Activated CD8-positive, alpha-beta T cell treated with anti-CD3 and anti-CD28 coated beads, Interleukin-2, amount 10 ng/mL, durations not matched to agents 7 days and 5 days (primary cell): ENCODE data around the gene ZFP62. TPM values are rescaled to one million over a fixed set of nuclear protein-coding genes. Genes with fewer than 3 reads are reported as not detected.
"Not testable (repeated sequence)": the region's sequence is repeated elsewhere in the genome, so short reads cannot be mapped to it uniquely, and the experiment has no call there.

Experiments used
- ATAC-seq: fragments of 150-1000 bp; cut with Tn5 transposase; one replicate; pipeline ENCODE4 v1.10.0; 2021; ENCODE audit warnings: moderate library complexity
- CTCF ChIA-PET: fragments of 350-600 bp; sonication (Branson Sonifier 250); formaldehyde crosslinking; loops from one replicate; lab custom pipeline; 2021; ENCODE audit warnings: antibody characterized with exemption; lab: Charles Lee
- POLR2A ChIA-PET: fragments of 350-600 bp; sonication (Branson Sonifier 250); formaldehyde crosslinking; loops from one replicate; lab custom pipeline; 2021; ENCODE audit warnings: antibody characterized with exemption; lab: Charles Lee
- DNase-seq: peaks from one replicate; pipeline ENCODE4 v3.0.0-alpha.2; 2020
- H3K27ac Mint-ChIP-seq: one replicate; pipeline ENCODE4 v1.8.0; 2021; ENCODE audit warnings: mild to moderate bottlenecking, mixed read lengths
- H3K27me3 Mint-ChIP-seq: one replicate; pipeline ENCODE4 v1.8.0; 2021; ENCODE audit warnings: low read depth, mixed read lengths
- H3K36me3 Mint-ChIP-seq: one replicate; pipeline ENCODE4 v1.8.0; 2021; ENCODE audit warnings: low read depth, mixed read lengths
- H3K4me1 Mint-ChIP-seq: one replicate; pipeline ENCODE4 v1.8.0; 2021; ENCODE audit warnings: low read depth, mixed read lengths
- H3K4me3 Mint-ChIP-seq: one replicate; pipeline ENCODE4 v1.8.0; 2021; ENCODE audit warnings: mild to moderate bottlenecking, mixed read lengths
- H3K9me3 Mint-ChIP-seq: one replicate; pipeline ENCODE4 v1.8.0; 2022; ENCODE audit warnings: mixed read lengths; ENCODE audit not compliant: insufficient read depth
- total RNA-seq, 2 experiments: library from RNA; stranded (reverse); gene quantifications; one replicate each; pipeline ENCODE4 v1.2.3, GENCODE V29; 2021

Gene ZFP62
- total RNA-seq, 2 experiments from 2014 or later: 22.8 to 25.3 TPM

GRCh38 chr5:180827374-180827773, 33.7 kb downstream of the ZFP62 start:
- H3K9me3 Mint-ChIP-seq, DNase-seq, H3K4me3 Mint-ChIP-seq, H3K27ac Mint-ChIP-seq, ATAC-seq, POLR2A ChIA-PET, H3K27me3 Mint-ChIP-seq: not testable (repeated sequence)
- CTCF ChIA-PET: interaction anchor here (1.8 to 2.3 kb wide), 2 partner anchors 14 to 24 kb away, joined by 6 to 7 read pairs; no protein-coding TSS in a partner anchor
- Mint-ChIP-seq H3K36me3 (peaks cover 33% of the 10 kb centered on the region), H3K4me1 (peaks cover 25% of the 10 kb centered on the region)

DNA sequence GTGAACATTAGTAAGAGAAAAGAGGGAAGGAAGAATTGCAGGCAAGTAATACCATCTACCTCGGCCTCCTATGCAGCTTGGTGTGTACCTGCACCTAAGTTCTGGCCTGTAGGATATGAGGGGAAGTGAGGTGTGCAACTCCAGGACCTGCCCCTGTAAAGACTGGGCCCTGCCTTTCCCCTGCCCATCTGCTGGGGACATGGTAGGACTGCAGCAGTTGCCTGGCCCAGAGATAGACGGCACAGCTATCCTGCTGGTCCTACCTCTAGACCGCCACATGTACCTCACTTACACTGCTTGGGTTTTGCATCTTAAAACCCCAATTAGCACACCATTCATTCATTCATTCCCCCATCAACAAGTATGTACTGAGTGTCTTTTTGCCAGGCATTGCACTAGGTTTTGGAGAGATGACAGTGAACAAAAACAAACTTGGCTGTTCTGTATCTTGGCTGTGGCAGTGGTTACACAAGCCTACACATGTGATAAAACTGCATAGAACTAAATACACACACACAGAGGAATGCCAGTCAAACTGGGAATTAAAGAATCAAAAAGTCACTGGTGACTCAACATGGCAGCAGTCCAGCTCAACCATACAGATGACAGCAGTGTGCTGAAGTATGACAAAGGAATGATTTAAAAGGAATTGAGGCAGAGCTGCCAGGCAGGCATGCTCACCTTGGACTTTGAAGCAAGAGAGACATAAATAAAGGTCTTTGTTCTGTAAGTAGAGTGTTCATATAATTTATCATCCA, 35.1 kb downstream of the ZFP62 start:
- no peak for DNase-seq
- Mint-ChIP-seq H3K36me3 (peaks cover 26% of the 10 kb centered on the region), H3K4me3 (no peak overlapping the region), H3K4me1 (peaks cover 24% of the 10 kb centered on the region), H3K27ac (no peak overlapping the region), H3K9me3 (peaks cover 4% of the 10 kb centered on the region), H3K27me3 (no peaks in the 10 kb centered on the region)
- CTCF ChIA-PET: interaction anchor here (0.8 to 2.3 kb wide), 3 partner anchors 10 to 23 kb away, joined by 3 to 7 read pairs (median 6); no protein-coding TSS in a partner anchor
- POLR2A ChIA-PET: no interaction called here
- no peak for ATAC-seq

GRCh38 chr5:180824630-180825476, 36.2 kb downstream of the ZFP62 start:
- no peak for ATAC-seq

DNA sequence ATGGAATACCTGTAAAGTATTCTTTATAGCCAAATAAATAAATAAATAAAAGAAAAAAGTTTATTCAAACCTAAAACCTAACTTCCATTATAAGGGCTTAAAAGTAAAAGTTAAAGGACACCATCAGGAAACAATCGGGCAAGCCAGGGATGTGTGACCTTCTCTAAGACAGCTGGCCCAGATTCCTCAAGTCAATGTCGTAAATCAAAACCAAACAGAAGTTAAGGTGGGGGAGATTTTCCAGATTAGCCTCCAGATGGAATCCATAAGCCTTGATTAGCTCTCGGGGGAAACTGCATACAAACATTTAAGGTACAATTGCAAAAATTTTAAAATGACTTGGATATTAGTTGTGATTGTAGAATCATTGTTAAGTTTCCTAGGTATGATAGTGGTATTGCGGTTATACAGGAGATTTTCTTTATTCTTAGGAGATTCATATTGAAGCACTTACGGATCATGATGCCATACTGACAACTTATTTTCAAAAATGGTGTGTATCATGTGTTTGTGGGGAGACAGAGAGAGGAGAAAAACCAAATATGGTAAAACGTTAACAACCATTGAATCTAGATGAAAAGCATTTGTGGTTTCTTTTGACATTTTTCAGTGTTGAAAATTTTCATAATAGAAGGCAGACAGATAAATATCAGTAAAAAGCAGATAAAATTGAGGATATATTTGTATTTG, 37.0 kb downstream of the ZFP62 start:
- POLR2A ChIA-PET: interaction anchor here (1.0 to 1.2 kb wide), 2 partner anchors 9 to 14 kb away, joined by 3 to 4 read pairs; no protein-coding TSS in a partner anchor
- no peak overlapping the region for H3K4me3 Mint-ChIP-seq
- H3K27ac Mint-ChIP-seq: no peak overlapping the region

More at GRCh38 chr5:180824630-180825476, 36.2 kb downstream of the ZFP62 start:
- DNase-seq: no peak
- Mint-ChIP-seq H3K36me3 (peaks cover 17% of the 10 kb centered on the region), H3K4me3 (no peak overlapping the region), H3K27ac (no peak overlapping the region), H3K4me1 (peaks cover 15% of the 10 kb centered on the region), H3K9me3 (peaks cover 4% of the 10 kb centered on the region), H3K27me3 (no peaks in the 10 kb centered on the region)
- ChIA-PET CTCF (interaction anchor here (0.9 to 2.3 kb wide), 4 partner anchors 12 to 40 kb away, joined by 3 to 7 read pairs (median 4); no protein-coding TSS in a partner anchor), POLR2A (interaction anchor here (1.0 to 1.2 kb wide), 2 partner anchors 8 to 14 kb away, joined by 3 to 4 read pairs; no protein-coding TSS in a partner anchor)

GRCh38 chr5:180823346-180823745, 37.7 kb downstream of the ZFP62 start:
- Mint-ChIP-seq H3K27me3 (no peaks in the 10 kb centered on the region), H3K4me1 (peaks cover 10% of the 10 kb centered on the region), H3K4me3 (no peak overlapping the region), H3K9me3 (no peaks in the 10 kb centered on the region), H3K27ac (no peak overlapping the region), H3K36me3 (peaks cover 5% of the 10 kb centered on the region)
- CTCF ChIA-PET: no interaction called here
- ATAC-seq (no peak), DNase-seq (no peak)
- POLR2A ChIA-PET: no interaction called here

More for the DNA sequence above, 37.0 kb downstream of the ZFP62 start:
- H3K27me3 Mint-ChIP-seq: no peaks in the 10 kb centered on the region
- CTCF ChIA-PET: interaction anchor here (0.9 to 1.6 kb wide), 3 partner anchors 11 to 40 kb away, joined by 3 to 4 read pairs (median 3); no protein-coding TSS in a partner anchor
- ATAC-seq: no peak
- no peaks in the 10 kb centered on the region for H3K9me3 Mint-ChIP-seq
- peaks cover 8% of the 10 kb centered on the region for H3K4me1 Mint-ChIP-seq
- no peak for DNase-seq
- peaks cover 10% of the 10 kb centered on the region for H3K36me3 Mint-ChIP-seq

DNA sequence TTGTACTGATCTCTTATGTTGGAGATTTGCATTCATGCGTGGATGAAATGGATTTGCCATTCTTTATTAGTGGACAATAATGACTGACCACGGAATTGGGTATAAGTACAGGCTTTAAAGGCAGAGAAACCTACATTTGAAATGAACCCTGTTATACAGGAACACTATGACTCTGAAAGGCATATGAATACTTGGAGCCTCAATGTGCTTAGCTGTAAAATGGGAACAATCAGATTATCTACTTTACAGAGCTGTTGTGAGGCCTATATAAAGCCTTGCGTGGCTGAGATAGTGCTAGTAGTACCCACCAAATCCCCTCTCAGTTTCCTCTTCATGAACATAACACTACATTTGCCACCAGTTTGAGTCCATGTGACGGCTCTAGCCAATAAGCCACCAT, 39.5 kb downstream of the ZFP62 start:
- POLR2A ChIA-PET: interaction anchor here (1.7 kb wide), 1 partner anchor 9 kb away, joined by 11 read pairs; no protein-coding TSS in a partner anchor
- no peak overlapping the region for H3K4me3 Mint-ChIP-seq

DNA sequence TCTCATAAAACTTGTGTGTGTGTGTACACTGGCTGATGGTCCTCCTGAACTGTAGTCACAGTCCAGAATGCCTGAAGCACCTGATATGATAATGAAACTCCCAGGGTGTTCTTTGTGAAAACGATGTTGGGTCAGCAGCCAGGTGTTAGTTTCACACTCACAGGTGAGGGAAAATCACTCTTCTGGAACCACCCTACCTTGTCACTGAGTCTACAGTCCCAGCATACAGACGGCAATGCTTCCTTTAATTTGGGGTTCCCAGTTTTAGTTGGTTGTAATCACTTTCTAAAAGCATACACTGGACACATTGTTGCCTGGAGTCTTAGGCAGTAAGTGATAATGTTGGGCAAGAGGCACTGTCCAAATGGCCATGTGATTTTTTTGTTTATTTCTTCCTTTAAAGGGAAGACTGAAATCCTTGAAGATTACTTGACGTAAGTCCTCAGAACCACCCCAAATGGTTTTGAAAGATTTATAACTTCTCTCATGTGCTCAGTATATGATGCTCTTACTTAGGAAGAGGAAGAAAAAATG, 40.2 kb downstream of the ZFP62 start:
- H3K4me1 Mint-ChIP-seq: peaks cover 24% of the 10 kb centered on the region
- no peaks in the 10 kb centered on the region for H3K9me3 Mint-ChIP-seq
- ATAC-seq: no peak

More for the DNA sequence above, 39.5 kb downstream of the ZFP62 start:
- ATAC-seq (no peak), DNase-seq (no peak)
- Mint-ChIP-seq H3K36me3 (no peaks in the 10 kb centered on the region), H3K27ac (no peak overlapping the region), H3K4me1 (peaks cover 21% of the 10 kb centered on the region), H3K27me3 (no peaks in the 10 kb centered on the region), H3K9me3 (no peaks in the 10 kb centered on the region)
- CTCF ChIA-PET: interaction anchor here (0.8 to 1.6 kb wide), 3 partner anchors 9 to 23 kb away, joined by 3 to 14 read pairs (median 6); no protein-coding TSS in a partner anchor

GRCh38 chr5:180818677-180819341, 42.3 kb downstream of the ZFP62 start:
- Mint-ChIP-seq H3K9me3 (no peaks in the 10 kb centered on the region), H3K27me3 (no peaks in the 10 kb centered on the region), H3K27ac (no peak overlapping the region), H3K36me3 (no peaks in the 10 kb centered on the region), H3K4me1 (peaks cover 25% of the 10 kb centered on the region), H3K4me3 (no peak overlapping the region)
- no peak for DNase-seq
- ChIA-PET CTCF (interaction anchor here (1.5 kb wide), 1 partner anchor 11 kb away, joined by 7 read pairs; no protein-coding TSS in a partner anchor), POLR2A (interaction anchor here (3.5 kb wide), 1 partner anchor 12 kb away, joined by 25 read pairs; no protein-coding TSS in a partner anchor)
- ATAC-seq: no peak

More for the DNA sequence above, 40.2 kb downstream of the ZFP62 start:
- no peak overlapping the region for H3K4me3 Mint-ChIP-seq
- H3K27ac Mint-ChIP-seq: no peak overlapping the region
- ChIA-PET POLR2A (interaction anchor here (1.7 kb wide), 1 partner anchor 10 kb away, joined by 11 read pairs; no protein-coding TSS in a partner anchor), CTCF (interaction anchor here (0.8 to 1.6 kb wide), 3 partner anchors 9 to 22 kb away, joined by 3 to 14 read pairs (median 6); no protein-coding TSS in a partner anchor)
- no peaks in the 10 kb centered on the region for H3K36me3 Mint-ChIP-seq
- no peaks in the 10 kb centered on the region for H3K27me3 Mint-ChIP-seq
- no peak for DNase-seq

GRCh38 chr5:180817893-180818674, 43.0 kb downstream of the ZFP62 start:
- Mint-ChIP-seq H3K27ac (no peak overlapping the region), H3K36me3 (no peaks in the 10 kb centered on the region), H3K4me3 (no peak overlapping the region), H3K4me1 (peaks cover 31% of the 10 kb centered on the region), H3K27me3 (no peaks in the 10 kb centered on the region), H3K9me3 (no peaks in the 10 kb centered on the region)
- no peak for DNase-seq
- ATAC-seq: no peak
- ChIA-PET POLR2A (interaction anchor here (3.5 kb wide), 1 partner anchor 13 kb away, joined by 25 read pairs; no protein-coding TSS in a partner anchor), CTCF (interaction anchor here (0.9 to 1.5 kb wide), 3 partner anchors 12 to 51 kb away, joined by 3 to 7 read pairs (median 5); no protein-coding TSS in a partner anchor)
